NCI-H146 (cell line): ENCODE measurements around the gene RBBP8NL.

Experiments used
- DNase-seq: peaks from one replicate; lab custom pipeline; 2025; lab: John Stamatoyannopoulos, UW

RBBP8NL gene

DNA sequence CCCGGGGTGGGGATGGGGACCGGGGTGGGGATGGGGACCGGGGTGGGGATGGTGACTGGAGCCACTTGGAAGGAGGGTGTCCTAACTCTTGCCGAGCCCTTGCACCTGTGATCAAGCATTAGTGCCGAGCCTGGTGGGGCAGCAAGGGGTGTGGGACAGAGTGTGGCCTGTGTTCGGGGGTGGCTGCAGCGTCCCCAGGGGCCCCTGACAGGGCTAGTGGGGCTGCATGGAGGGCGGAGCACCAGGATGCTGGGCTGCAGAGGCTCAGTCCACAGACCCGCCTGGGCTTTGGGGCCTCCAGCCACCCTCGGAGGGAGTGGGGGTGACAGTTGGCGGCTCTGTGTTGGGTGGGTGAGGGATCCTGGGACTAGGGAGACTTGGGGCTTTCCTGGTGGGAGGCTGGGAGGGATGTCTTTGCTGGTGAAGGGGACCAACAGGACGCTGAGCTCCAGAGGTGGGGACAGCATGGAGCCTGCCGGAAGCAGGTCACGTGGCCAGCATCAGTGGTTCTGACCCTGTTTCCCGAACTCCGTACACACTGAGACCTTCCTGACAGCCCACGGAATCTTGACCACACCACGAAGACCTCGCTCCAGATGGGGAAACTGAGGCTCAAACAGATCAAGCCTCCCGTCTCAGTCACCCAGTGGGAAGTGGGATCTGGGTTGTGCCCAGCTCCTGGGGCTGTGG, 4.6 kb downstream of the RBBP8NL start:
- no peak for DNase-seq

DNA sequence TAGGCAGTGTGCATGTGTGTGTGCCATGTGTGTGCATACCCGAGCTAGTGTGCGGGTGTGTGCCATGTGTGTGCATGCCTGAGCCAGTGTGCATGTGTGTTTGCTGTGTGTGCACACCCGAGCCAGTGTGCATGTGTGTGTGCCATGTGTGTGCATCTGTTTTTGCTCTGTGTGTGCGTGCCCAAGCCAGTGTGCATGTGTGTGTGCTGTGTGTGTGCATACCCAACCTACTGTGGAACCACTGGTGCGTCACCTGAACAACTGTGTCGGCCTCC, 5.7 kb downstream of the RBBP8NL start:
- no peak for DNase-seq

DNA sequence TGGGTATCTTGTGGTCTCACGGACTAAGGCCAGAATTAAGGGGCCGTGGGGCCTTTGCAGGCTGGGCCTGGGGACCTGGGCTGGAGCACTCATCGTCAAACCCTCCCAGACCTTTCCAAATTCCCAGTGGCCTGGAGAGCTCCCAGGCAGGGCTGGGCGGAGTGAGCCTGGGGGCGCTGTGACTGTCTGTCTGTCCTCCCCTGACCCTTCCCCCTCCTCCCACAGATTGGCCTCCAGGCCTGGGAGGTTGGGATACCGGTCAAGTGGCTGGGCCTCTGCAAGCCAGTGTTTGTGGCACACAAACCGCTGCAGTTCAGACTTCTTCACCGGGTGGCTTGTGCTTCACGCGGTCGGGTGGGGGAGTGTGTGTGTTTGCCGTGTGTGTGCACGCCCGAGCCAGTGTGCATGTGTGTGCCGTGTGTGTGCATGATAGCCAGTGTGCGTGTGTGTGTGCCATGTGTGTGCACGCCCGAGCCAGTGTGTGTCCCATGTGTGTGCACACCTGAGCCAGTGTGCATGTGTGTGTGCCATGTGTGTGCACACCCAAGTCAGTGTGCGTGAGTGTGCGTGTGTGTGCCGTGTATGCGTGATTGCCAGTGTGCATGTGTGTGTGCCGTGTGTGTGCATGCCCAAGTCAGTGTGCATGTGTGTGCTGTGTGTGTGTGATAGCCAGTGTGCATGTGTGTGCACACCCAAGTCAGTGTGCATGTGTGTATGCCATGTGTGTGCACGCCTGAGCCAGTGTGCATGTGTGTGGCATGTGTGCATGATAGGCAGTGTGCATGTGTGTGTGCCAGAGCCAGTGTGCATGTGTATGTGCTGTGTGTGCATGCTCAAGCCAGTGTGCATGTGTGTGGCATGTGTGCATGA, 6.3 kb downstream of the RBBP8NL start:
- no peak for DNase-seq

DNA sequence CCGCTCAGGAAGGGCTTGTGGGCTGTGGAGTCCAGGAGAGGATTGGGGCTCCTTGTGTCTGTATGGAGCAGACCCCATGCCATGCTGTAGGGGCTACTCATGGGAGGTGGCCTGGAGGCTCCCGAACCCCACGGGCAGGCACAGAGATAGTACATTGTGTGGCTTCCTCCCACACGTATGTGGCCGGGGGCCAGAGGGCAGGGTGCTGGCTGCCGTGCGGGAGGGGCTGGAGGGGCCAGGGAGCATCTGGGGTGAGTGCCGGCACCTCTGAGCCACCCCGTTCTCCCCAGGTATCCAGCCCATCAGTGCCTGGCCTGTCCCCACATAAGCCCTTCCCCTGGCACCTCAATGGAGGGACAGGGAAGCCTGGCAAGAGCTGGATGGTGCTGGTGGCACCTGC, 7.6 kb downstream of the RBBP8NL start:
- no peak for DNase-seq

DNA sequence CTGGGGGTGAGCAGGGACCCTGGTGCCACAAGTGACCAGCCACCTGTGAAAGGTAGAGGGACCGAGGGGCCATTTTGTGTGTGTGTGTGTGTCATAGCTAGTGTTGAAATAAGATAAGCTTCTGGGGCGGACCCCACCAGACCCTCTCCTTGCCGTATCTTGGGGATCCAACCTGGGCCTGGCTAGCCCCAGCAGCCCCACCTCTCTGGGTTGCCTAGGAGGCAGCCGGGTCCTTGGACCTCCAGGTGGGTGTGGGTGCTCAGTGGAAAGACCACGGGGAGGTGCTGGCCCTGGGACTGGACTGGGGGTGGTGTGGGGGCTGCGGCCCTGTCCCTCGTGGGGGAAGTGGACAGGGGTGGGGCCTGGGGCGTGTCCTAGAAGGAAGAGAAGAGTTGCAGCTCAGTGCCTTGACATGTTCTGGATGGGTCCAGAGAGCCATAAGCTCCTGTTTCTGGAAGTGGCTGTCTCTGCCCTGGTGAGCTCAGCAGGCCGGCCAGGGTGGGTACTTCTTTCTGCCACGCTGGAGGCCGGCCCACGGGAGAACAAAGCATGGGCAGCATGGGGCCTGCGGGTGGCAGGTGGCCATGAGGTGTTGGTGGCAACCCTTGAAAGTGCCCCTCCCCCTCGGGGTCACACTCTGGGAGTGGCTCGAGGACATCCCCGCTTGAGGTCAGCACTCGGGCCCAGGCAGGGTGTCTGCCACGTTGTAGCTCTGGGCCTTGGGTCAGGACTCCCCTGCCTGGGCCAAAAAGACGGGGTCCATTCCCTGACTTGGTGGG, 8.4 kb downstream of the RBBP8NL start:
- DNase-seq: no peak

DNA sequence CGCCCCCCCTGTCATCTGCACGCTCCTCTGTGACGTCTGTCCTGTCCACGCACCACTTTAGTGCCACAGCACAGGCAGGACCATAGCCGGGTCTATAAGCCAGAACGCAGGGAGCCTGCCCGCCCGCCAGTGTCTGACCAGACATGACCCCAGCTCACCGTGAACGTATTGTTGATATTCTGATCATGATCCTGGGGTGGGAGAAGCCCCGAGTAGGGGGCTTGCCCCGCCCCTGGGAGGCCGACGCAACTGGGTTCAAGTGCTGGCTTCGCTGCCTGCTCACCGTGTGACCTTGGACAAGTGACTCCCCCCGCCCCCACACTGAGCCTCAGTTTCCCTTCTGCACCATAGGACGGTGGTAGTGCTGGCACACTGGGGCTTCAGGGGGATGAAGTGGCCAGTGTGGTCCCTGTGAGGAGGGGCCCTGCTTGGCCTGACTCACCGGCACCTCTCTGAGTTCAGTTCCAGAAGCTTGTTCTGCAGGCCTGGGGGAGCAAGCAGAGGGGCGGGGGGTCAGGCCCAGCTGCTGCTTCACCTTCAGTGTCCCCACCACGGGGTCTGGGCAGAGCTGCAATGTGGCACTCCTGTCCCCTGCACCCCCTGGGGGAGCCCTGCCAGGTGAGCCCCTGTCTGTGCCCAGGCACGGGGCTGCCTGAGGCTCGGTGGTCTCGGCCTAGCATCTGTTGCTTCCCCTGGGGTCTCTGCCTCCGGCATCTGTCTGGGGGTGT, 9.2 kb downstream of the RBBP8NL start:
- no peak for DNase-seq

DNA sequence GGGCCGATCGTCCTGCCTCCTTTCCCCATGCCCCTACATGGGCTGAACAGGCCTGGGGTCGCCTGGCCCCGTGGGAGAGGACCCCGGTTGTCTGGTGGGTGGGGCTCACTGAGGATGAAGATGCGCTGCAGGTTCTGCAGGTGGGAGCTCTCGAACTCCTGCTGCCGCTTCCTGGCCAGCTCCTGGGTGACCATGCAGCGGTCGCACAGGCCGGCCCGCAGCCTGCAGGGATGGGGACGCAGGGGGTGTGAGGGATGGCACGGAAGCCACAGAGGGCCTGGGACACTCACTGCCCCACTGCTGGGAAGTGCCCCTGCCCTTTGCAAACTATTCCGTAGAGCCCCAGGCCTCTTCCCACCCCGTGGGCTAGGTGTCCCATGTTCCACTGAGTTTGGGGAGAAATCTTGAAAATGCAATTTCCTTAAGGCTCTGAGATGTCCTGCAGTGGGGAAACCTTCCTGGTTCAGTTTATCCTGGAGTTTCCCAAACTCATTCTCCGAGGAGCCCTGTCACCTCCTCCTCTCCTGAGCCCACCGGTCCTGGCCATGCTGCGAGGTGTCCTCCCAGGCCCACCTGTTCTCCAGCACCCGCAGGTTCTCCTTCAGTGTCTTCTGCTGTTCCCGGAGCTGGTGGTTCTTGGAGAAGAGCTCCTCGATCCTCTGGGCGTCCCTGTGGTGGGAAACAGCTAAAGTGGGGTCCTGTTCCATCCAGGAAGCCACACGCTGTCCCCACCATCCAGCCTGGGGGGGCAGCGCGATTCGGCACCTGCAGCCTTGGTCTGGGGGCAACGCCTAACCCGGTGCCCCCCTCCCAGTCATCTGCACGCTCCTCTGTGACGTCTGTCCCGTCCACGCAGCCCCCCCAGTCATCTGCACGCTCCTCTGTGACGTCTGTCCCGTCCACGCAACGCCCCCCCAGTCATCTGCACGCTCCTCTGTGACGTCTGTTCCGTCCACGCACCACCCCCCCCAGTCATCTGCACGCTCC, 10.4 kb downstream of the RBBP8NL start:
- DNase-seq: no peak

DNA sequence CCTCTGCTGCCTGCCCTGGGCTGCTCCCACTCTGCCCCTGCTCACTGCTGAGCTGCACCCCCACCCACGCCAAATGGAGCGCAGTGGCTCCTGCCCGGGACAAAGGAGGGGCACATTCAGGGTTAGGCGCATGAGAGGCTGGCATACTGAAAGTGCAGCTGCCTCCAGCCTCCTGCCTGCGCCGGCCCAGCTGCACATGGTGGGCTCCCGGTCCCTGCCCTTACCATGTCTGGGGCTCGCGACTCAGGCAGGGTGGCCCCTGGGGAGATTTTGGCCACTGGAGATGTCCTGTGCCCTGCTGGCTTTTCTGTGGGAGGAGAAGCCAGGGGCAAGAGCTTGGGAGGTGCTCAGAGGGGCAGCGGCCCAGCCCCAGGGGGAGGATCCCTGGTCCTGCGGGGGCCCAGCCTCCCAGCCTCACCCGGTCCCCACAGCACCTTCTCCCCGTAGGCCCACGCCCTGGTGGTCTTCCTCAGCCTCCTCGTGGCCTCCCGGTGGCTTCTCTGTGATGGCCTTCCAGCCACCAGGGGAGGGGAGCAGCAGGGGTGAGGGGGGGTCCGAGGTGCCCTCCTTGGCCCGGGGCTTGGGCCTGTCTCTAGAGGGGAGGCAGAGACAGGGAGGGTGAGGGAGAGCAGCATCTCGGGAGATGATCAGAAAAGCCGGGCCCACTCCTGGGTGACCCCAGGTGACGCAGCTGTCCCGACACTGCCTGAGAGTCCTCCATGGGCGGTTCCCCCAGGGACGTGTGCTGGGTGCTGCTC, 11.8 kb downstream of the RBBP8NL start:
- no peak for DNase-seq

DNA sequence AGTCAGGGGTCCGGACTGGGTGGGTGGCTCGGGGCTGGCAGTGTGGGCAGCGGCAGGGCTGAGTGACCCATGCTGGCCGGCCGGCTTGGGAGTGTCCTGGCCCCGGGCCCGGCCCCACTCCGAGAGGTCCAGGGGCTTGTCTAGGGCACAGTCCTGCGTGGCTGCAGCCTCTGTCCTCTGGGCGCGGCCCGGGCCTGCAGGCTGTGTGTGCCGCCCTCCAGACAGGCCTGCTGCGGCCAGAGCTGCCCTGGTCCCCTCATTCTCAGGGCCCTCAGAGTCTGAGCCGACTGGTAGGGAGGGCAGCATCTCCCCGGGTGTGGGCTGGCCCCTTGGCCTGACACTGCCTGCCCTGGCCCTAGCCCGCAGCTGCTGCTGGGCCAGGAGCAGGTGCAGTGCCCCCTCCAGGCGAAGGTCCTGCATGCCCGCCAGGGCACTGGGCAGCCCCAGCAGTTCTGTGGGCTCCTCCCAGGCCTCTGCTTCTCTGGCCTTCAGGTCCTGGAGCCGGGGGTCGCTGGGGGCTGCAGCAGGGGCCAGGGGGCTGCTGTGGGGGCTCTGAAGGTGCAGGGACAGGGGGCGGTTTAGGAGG, 13.3 kb downstream of the RBBP8NL start:
- no peak for DNase-seq

DNA sequence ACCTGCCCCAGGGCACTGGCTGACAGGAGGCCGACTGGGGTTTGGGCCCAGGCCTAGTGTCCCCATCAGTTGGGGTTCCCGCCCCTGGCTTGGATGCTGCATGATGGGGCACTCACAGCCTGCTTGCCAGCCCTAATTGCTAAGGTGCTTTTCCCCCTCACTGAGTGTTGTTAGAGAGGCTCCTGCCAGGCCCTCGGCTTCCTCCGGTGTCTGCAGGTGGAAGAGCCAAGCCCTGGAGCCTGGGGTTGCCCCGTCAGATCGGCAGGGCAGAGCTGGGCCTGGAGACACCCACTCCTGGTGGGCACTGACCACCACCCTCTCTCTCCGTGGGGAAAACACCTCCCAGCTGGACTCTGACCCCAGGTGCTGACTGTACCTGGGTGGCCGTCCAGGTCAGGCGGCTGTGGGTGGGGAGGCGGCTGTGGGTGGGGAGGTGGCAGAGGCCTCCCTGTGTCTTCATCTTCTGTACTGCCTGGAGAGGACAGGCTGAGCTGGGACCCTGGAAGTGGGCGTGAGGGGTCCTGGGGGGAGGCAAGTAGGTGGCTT, 14.2 kb downstream of the RBBP8NL start:
- DNase-seq: no peak

DNA sequence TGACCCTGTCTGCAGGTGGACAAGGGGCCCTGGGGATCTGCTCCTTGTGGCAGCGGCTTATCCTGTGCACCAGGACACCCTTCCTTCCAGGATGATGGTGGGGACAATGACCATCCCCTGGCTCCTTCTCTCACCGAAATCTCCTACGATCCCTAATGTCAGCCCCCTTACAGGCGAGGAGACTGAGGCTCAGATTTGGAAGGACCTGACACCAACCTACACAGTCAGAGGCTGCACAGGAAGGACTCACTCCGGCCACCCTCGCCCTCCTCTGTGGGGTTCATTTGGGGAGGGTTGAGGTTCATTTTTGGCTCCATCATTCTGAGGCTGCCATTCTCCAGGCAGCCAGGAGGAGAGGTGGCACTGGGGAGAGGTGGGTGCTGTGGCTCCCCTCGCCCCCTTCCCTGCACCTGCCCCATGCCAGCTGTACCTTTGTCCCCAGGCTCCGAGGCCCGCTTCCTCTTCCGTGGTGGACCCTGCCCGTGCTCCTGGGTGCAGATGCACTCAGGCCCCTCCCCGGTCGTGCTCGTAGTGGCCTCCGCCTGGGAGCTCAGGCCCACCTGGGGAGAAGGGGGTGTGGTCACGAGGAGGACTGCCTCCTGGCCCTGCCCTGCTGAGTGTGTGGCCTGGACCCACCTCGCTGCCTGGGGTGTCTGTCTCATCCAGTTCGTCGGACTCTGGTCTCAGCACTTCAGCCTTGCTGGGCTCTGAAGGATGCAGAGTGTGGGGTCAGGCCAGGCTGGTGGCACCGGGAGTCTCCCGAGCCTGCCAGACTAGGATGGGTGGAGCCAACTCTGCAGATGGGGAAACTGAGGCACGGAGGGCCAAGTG, 14.9 kb downstream of the RBBP8NL start:
- DNase-seq: peak; percentile 67

DNA sequence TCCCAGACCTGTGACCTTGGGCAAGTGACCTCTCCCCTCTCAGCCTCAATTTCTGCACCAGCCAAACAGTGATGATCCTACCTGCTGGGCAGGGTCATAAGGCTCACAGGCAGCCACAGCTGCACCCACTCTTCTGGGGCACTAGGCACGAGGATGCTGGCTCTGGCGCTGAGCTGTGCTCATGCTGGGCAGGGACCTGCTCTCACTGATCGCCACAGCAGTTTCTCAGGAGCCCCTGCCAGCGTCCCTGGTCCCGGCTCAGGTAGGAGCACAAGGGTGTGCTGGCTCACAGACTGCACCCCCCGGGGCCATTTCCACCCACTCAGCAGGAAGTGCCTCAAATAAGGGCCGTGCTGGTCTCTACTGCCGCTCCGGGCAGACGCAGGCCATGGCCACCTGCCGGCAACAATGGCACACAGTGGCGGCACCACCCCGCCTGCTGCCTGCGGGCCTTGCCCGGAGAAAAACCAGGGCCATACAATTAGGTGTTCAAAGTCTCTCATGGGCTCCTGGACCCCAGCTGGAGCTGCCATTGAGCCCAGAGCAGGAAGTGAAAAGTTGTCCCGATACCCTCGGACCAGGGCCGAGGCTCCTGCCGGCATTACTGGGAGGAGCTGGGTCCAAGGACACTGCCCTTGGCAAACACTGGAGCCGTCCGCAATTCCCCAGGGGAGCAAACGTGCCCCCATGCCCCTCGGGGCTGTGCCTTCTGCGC, 15.7 kb downstream of the RBBP8NL start:
- DNase-seq: peak; percentile 74

DNA sequence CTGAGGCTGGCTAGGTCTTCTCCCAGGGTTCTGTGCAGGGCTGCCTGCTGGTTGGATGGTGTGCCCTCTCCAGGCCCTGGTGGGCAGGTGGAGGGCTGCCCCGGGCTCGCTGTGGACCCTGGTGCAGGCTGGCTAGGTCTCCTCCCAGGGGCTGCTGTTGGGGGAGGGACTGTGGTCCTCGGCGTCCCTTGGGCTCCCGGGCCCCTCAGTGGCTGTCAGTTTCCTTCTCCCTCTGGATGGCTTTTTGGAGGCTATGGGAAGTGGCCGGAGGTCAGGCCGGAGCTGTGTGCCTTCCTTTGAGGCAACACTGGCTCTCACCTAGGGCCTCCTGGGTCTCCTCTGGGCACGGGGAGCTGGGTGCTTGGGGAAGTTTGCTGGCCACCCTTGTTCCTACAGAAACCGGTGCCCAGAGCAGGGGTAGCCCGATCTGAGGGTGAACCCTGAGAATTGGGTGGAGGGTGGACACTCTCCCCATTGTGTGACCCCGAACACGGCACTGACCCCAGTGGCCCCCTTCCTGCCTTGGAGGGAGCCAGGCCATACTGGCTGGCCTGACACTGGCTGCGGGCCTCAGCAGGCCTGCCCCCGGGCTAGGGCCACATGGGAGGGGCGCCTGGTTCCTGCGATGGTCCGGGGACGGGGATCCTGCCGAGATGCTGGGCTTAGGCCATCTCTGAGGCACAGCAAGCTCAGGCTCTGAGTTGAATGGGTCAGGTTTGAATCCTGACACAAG, 16.4 kb downstream of the RBBP8NL start:
- no peak for DNase-seq

DNA sequence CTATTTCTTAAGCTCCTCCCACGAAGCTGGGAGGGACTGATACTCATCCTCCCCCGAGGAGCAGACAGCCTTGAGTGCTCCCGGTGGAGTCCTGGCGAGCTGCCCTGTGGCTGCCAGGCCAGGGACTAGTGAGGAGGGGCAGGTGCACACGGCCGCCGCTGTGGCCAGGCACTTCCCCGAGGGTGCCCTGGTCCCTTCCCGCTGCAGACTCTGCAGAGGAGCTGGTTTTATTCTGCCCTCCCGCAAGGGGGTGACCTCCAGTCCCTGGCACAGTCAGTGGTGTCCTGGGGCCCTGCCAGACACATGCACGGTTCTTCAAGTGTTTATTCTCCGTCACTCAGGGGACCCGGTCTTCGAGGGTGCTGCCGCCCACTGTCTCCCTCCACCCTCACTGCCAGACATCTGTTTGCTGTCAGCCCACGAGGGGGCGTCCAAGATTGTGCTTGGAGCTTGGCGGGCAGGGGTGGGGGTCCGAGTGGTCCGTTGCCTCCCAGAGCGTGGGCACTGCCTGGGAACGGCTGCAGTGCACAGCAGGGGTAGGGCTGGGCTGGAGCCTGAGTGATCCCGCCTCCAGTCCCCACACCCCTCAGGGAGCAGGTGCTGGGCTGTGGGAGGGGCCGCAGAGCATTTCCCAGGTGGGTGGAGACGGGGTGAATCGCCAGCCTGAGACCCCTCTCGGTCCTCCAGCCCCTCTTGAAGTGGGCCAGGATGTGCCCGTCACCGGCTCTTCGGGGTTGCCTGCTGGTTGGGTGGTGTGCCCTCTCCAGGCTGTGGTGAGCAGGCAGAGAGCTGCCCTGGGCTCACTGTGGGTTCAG, 17.2 kb downstream of the RBBP8NL start:
- DNase-seq: peak; percentile 76

DNA sequence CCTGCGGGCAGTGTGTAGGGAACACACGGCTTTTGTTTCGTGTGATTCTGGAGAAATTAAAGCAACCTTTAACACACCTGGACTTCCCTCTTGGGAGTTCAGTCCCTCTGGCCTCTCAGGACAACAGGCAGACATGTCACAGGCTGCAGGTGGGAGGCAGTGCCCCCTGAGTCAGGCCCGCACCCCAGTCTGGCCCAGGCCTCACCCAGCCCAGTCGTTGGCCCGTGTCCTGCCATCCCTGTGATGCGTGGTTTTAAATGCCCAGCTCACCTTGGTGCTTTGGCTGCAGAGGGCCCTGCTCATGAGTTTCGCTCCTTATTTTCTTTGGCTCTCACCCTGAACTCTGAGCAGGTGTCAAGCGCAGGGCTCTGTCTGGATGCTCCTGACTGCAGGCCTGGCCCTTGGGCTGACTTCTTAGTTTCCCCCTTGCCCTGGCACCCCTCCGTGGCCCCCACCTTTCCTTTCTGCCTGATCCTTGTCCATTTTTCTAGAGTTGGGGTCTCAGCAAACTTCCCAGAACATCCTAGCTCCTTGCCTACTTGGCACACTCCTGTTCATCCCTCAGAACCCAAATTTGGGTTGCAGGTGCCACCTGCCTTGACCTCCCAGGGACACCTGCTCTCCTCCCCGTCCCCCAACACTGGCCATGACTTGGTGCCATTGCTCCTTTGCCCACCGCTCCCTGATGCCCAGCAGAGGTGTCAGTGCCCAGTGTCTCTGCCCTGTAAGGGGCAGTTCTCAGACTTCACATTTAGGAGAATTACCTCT, 18.1 kb downstream of the RBBP8NL start:
- DNase-seq: no peak

DNA sequence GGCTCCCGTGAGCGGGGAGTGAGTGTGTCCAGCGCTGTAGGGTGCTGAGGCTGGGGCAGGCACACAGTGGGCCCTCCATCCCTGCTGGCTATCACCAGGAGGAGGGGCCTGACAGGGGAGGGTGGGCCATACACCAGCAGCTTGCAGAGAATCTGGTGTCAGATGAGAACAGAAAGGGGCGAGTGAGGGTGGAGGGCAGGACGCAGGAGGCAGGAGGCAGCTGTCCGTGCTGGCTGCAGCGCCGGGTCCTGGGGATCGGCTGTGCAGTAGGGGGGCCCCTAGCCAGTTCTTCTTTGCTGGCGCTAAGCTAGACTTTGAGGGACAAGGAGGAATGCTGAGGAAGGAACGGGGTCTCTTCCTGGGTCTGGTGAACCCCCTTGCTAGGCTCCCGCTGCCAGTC, 18.7 kb downstream of the RBBP8NL start:
- no peak for DNase-seq
